Measurements from ENCODE around the gene COPS4.

DNA sequence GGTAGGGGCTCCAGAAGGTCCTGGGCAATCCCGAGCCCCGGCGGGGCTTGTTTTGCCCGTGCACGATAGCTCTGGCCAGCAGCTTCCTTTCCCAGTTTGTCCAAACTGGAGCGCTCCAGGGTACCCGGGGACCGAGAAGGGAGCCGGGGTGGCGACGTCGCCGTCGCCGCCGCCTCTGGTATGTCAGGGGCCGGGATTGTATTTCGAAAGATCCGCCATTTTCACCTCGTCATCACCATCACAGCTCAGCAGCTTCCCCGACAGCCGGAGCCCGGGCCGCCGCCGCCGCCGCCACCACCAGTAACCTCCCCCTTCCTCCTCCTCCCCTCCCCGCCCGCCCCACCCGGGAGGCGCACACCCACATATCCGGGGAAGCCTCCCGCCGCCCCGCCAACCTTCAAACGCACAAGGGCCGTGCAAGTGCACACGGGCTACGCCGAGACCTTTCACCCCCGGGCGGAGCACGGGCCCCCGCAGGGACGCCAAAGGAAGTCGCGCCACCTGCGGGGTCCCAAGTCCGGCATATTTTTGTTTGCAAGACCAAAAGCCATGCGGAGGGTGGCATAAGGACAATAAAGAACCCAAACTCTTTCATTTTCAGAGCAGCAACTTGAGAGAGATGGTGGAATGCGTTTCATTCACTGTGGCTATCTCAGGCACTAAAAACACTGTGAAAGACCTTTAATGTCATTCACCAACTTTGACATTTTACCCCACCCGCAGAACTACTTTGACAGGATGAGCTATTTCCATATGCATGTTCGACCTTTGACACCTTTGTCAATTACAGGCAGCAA, 24.3 kb upstream of the COPS4 start, which contains the start of gene LIN54:
- no peak for TF ChIP-seq EZH2 (IDR thresholded peaks at IDR 0.05)
- TF ChIP-seq POLR2AphosphoS5 (IDR thresholded peaks at IDR 0.05; ENCODE audit: borderline replicate concordance, low read depth, low read length), result no peak; the same call in 1 of the 2 replicates
